GM11168 (cell line): ENCODE measurements around the gene SMAD3.
"Not testable (repeated sequence)": the region's sequence is repeated elsewhere in the genome, so short reads cannot be mapped to it uniquely, and the experiment has no call there.

ENCODE experiments used
- in situ Hi-C: fragments of 300-500 bp; cut with MboI; formaldehyde crosslinking; loops from one replicate; pipeline ENCODE4 v1.12.0; 2022; ENCODE audit warnings: low sequenced_read_pairs; ENCODE audit not compliant: unreplicated experiment

SMAD3 gene

GRCh38 chr15:67123291-67123690, 57.9 kb downstream of the SMAD3 start:
- in situ Hi-C loops: not testable (repeated sequence)

GRCh38 chr15:67124111-67124510, 58.7 kb downstream of the SMAD3 start:
- in situ Hi-C loops: no loop called here

- in situ Hi-C loops: no loop called here
Observed at GRCh38 chr15:67124911-67125588, 59.6 kb downstream of the SMAD3 start.

GRCh38 chr15:67125589-67126502, 60.4 kb downstream of the SMAD3 start:
- in situ Hi-C loops: no loop called here

GRCh38 chr15:67126551-67127330, 61.3 kb downstream of the SMAD3 start:
- in situ Hi-C loops: no loop called here

GRCh38 chr15:67127331-67127664, 61.9 kb downstream of the SMAD3 start:
- in situ Hi-C loops: no loop called here

GRCh38 chr15:67127965-67128364, 62.6 kb downstream of the SMAD3 start:
- in situ Hi-C loops: no loop called here

GRCh38 chr15:67130166-67130565, 64.8 kb downstream of the SMAD3 start:
- in situ Hi-C loops: no loop called here

- in situ Hi-C loops: no loop called here
Observed at GRCh38 chr15:67130673-67131601, 65.5 kb downstream of the SMAD3 start.

- in situ Hi-C loops: no loop called here
Observed at GRCh38 chr15:67132276-67132675, 66.9 kb downstream of the SMAD3 start.

- in situ Hi-C loops: no loop called here
Observed at GRCh38 chr15:67133026-67133425, 67.6 kb downstream of the SMAD3 start.

GRCh38 chr15:67133738-67134066, 68.3 kb downstream of the SMAD3 start:
- in situ Hi-C loops: no loop called here

GRCh38 chr15:67134067-67134838, 68.9 kb downstream of the SMAD3 start:
- in situ Hi-C loops: no loop called here

- in situ Hi-C loops: no loop called here
Observed at GRCh38 chr15:67134871-67135492, 69.6 kb downstream of the SMAD3 start.

GRCh38 chr15:67135494-67135893, 70.1 kb downstream of the SMAD3 start:
- in situ Hi-C loops: no loop called here

- in situ Hi-C loops: no loop called here
Observed at GRCh38 chr15:67136802-67137201, 71.4 kb downstream of the SMAD3 start.

- in situ Hi-C loops: no loop called here
Observed at GRCh38 chr15:67137319-67137718, 71.9 kb downstream of the SMAD3 start.

- in situ Hi-C loops: no loop called here
Observed at GRCh38 chr15:67137951-67138848, 72.8 kb downstream of the SMAD3 start.
